Mononuclear cell (primary cell): ENCODE measurements around the gene XKR8. TPM values are rescaled to one million over a fixed set of nuclear protein-coding genes. Genes with fewer than 3 reads are reported as not detected.
"Not testable (repeated sequence)": the region's sequence is repeated elsewhere in the genome, so short reads cannot be mapped to it uniquely, and the experiment has no call there.

Experiments
- H3K27me3 ChIP-seq: 2 replicates; pipeline ENCODE4 v1.6.0; 2011; ENCODE audit warnings: low read length, control low read depth; ENCODE audit not compliant: insufficient read depth
- H3K4me1 ChIP-seq: 2 replicates; pipeline ENCODE4 v1.5.1; 2011; ENCODE audit warnings: mild to moderate bottlenecking, low read length, control low read depth; ENCODE audit not compliant: insufficient read depth
- H3K4me3 ChIP-seq: 2 replicates; pipeline ENCODE4 v1.5.1; 2011; ENCODE audit warnings: mild to moderate bottlenecking, low read length, moderate library complexity
- H3K9me3 ChIP-seq: 2 replicates; pipeline ENCODE4 v1.5.1; 2011; ENCODE audit warnings: low read depth, mild to moderate bottlenecking, control low read depth, low read length
- total RNA-seq: library from RNA; depleted of rRNA; stranded (reverse); fragments of >200 nt; gene quantifications from one replicate; pipeline ENCODE4 v1.2.3, GENCODE V29; 2012

Gene XKR8
- total RNA-seq, 1 donor = 14.1 TPM

- Histone ChIP-seq H3K9me3 (no peaks in the 10 kb centered on the region), H3K27me3 (no peaks in the 10 kb centered on the region), H3K4me1 (peaks cover 32% of the 10 kb centered on the region), H3K4me3 (no peak overlapping the region)
These were observed 33.5 kb downstream of the XKR8 start for GRCh38 chr1:27993241-27993640.

- peaks cover 32% of the 10 kb centered on the region for H3K4me1 ChIP-seq
- H3K27me3 ChIP-seq = no peaks in the 10 kb centered on the region
- H3K9me3 ChIP-seq = no peaks in the 10 kb centered on the region
- no peak overlapping the region for H3K4me3 ChIP-seq
These were observed 34.3 kb downstream of the XKR8 start for GRCh38 chr1:27994060-27994459.

GRCh38 chr1:27994526-27994925 is 34.8 kb downstream of the XKR8 start:
- not testable (repeated sequence) for H3K27me3 ChIP-seq, H3K4me3 ChIP-seq, H3K9me3 ChIP-seq
- peaks cover 32% of the 10 kb centered on the region for H3K4me1 ChIP-seq

- no peaks in the 10 kb centered on the region for H3K9me3 ChIP-seq
- H3K4me3 ChIP-seq = no peak overlapping the region
- H3K27me3 ChIP-seq = no peaks in the 10 kb centered on the region
- H3K4me1 ChIP-seq = peaks cover 4% of the 10 kb centered on the region
These were observed 39.3 kb downstream of the XKR8 start for GRCh38 chr1:27999055-27999454.

GRCh38 chr1:28002600-28002999 is 42.8 kb downstream of the XKR8 start:
- Histone ChIP-seq H3K4me3 (no peak overlapping the region), H3K9me3 (no peaks in the 10 kb centered on the region), H3K4me1 (no peaks in the 10 kb centered on the region), H3K27me3 (no peaks in the 10 kb centered on the region)

- H3K4me1 ChIP-seq, H3K4me3 ChIP-seq, H3K27me3 ChIP-seq, H3K9me3 ChIP-seq: not testable (repeated sequence)
These were observed 43.3 kb downstream of the XKR8 start for GRCh38 chr1:28003117-28003516.

- Histone ChIP-seq H3K4me1 (no peaks in the 10 kb centered on the region), H3K4me3 (no peak overlapping the region), H3K9me3 (no peaks in the 10 kb centered on the region), H3K27me3 (no peaks in the 10 kb centered on the region)
These were observed 51.2 kb downstream of the XKR8 start for GRCh38 chr1:28010969-28011368.

Other genes starting within 250 kb of the XKR8 start
- gene FAM76A, start 234.0 kb upstream of the XKR8 start, total RNA-seq = 18.7 TPM
- gene STX12, start 186.8 kb upstream of the XKR8 start, total RNA-seq = 45.4 TPM
- 31.4 TPM for gene PPP1R8, start 129.2 kb upstream of the XKR8 start, total RNA-seq
- gene THEMIS2, start 87.4 kb upstream of the XKR8 start, total RNA-seq = 270 TPM
- gene RPA2, start 45.4 kb upstream of the XKR8 start, total RNA-seq = 16.4 TPM
- 0.10 TPM for gene SMPDL3B, start 25.0 kb upstream of the XKR8 start, total RNA-seq
- gene EYA3, start 128.6 kb downstream of the XKR8 start, total RNA-seq = 8.7 TPM
- 16.3 TPM for gene PTAFR, start 216.7 kb downstream of the XKR8 start, total RNA-seq